Testis (tissue), 3 donors: ENCODE measurements around the gene THAP4. TPM values are rescaled to one million over a fixed set of nuclear protein-coding genes. Genes with fewer than 3 reads are reported as not detected.

Source experiments
- DNase-seq: peaks from one replicate; pipeline ENCODE4 v3.0.0-alpha.2; 2019
- H3K27ac ChIP-seq, 2 donors: fragments of 200-600 bp; sonication (generic); one replicate each; pipeline ENCODE4 v1.5.1; 2019
- H3K27me3 ChIP-seq: fragments of 200-600 bp; sonication (generic); one replicate; pipeline ENCODE4 v1.5.1; 2019
- H3K36me3 ChIP-seq: fragments of 200-600 bp; sonication (generic); one replicate; pipeline ENCODE4 v1.5.1; 2017; ENCODE audit warnings: low read depth; ENCODE audit errors: missing control alignments
- H3K4me1 ChIP-seq: fragments of 200-600 bp; sonication (generic); one replicate; pipeline ENCODE4 v1.5.1; 2019
- H3K4me3 ChIP-seq, 2 donors: fragments of 200-600 bp; sonication (generic); one replicate each; pipeline ENCODE4 v1.5.1; 2017 to 2019
- H3K9me3 ChIP-seq: fragments of 200-600 bp; sonication (generic); one replicate; pipeline ENCODE4 v1.5.1; 2017
- CTCF ChIP-seq, 3 experiments: fragments of 450-650 bp in 2 of 3; fragments of 200-600 bp in 1 of 3; sonication (generic) in 1 of 3; IDR thresholded peaks; one replicate each; pipeline ENCODE4 v1.5.1; 2016 to 2019; ENCODE audit warnings: antibody characterized with exemption in 3 of 3, mild to moderate bottlenecking in 2 of 3, moderate library complexity in 1 of 3
- POLR2A ChIP-seq: fragments of 450-650 bp; IDR thresholded peaks from one replicate; pipeline ENCODE4 v1.6.1; 2017; ENCODE audit warnings: antibody characterized with exemption, mild to moderate bottlenecking, moderate library complexity
- WGBS, 2 donors: methylation state at CpG; one replicate each; pipeline ENCODE4 v1.1.5; 2018; 5-methylcytosine and 5-hydroxymethylcytosine counted together
- intact Hi-C: fragments of 100-400 bp; cut with DNase I; formaldehyde crosslinking; loops from one replicate; pipeline ENCODE4 v1.15.1; 2023; ENCODE audit warnings: low total_unique reads
- polyA plus RNA-seq: library from polyadenylated mRNA; stranded (reverse); fragments of 350-450 nt; fragmentation: Illumina TruSeq; extraction: RNeasy Lipid Tissue Mini Kit (QIAGEN cat#74804); gene quantifications from one replicate; pipeline ENCODE4 v1.2.3, GENCODE V29; 2014; ENCODE audit warnings: low read depth, low replicate concordance; ENCODE audit not compliant: insufficient read depth
- total RNA-seq, 2 donors: library from RNA; depleted of rRNA; stranded (reverse); fragments of >200 nt; gene quantifications; one replicate each; pipeline ENCODE4 v1.2.3, GENCODE V29; 2016

Gene THAP4
- total and polyA plus RNA-seq, 3 donors from 2014 or later = 61.3 to 73.5 (median 73.5) TPM

- Histone ChIP-seq H3K27me3 (no peaks in the 10 kb centered on the region), H3K9me3 (no peaks in the 10 kb centered on the region), H3K27ac (peak overlapping the region; percentile 23 to 78), H3K4me3 (peak overlapping the region in 1 of 2 donors; percentile 63), H3K4me1 (peaks cover 21% of the 10 kb centered on the region), H3K36me3 (no peaks in the 10 kb centered on the region)
- TF ChIP-seq POLR2A = no peak
- TF ChIP-seq CTCF (IDR thresholded peaks at IDR 0.05) = no peak
- no peak for DNase-seq
- intact Hi-C loops = no loop called here
- 59 to 63% methylated on average over 3 to 18 of the region's 18 CpGs for WGBS, 2 donors
Observed at GRCh38 chr2:241560162-241560882, 76.6 kb downstream of the THAP4 start.

- peak; percentile 54 for DNase-seq
- TF ChIP-seq POLR2A (no peak), CTCF (IDR thresholded peaks at IDR 0.05) (no peak)
- Histone ChIP-seq H3K27ac (peak overlapping the region; percentile 23 to 78), H3K4me1 (peaks cover 18% of the 10 kb centered on the region), H3K27me3 (no peaks in the 10 kb centered on the region), H3K4me3 (peak overlapping the region; percentile 62 to 63), H3K36me3 (no peaks in the 10 kb centered on the region), H3K9me3 (no peaks in the 10 kb centered on the region)
- 4 to 8% methylated on average over 7 to 39 of the region's 78 CpGs for WGBS, 2 donors
- intact Hi-C loops = no loop called here
Observed at GRCh38 chr2:241559323-241560161, 77.4 kb downstream of the THAP4 start.

DNA sequence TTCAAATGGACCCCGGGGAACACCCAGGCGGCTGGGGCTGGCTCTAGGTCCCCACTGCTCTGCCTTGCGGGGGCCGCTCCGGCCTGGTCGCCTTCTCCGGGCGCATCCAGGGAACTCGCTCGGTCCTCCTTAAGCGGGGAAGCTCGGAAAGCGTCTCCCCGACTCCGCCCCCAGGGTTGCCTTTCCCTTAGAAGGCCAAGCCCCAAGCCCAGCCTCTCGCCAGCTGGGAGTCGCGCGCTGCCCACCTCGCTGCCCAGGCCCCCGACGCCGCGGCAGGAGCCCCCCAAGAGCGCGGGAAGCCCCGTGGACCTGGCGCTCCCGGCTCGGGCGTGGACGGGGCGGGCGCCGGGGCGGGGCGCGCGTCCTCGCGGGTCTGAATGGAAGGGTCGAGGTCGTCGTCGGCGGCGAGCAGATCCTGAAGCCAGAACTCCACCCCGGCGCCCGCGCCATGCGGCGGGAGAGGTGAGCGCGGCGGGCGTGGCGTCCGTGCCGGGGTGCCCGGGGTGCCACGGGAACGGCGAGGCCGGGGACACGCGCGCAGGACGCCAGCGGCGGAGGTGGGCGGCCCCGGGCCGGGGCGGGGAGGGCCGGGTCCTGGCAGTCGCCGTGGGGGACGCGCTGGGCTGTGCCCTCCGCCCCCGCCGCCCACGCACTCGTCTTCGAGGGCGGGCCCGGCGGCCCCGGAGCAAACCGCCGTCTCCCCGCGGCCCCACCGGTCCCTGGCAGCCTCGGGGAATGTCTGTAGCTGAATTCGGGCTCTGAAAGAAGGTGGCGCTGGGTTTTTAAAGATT is 78.2 kb downstream of the THAP4 start, which contains the start of gene BOK:
Gene BOK, plus strand, starts transcription at position 214 of the 791 bp plus-strand sequence. CDS start 739 bp downstream, outside the sequence.
- TF ChIP-seq POLR2A (no peak), CTCF (IDR thresholded peaks at IDR 0.05) (no peak)
- intact Hi-C loops = no loop called here
- Histone ChIP-seq H3K27ac (peak within 1 kb of the TSS; percentile 23 to 78), H3K9me3 (no peaks in the 10 kb centered on the region), H3K27me3 (no peaks in the 10 kb centered on the region), H3K4me1 (peaks cover 18% of the 10 kb centered on the region), H3K4me3 (peak within 1 kb of the TSS; percentile 62 to 63), H3K36me3 (no peaks in the 10 kb centered on the region)
- peak; percentile 81 for DNase-seq
- WGBS, 2 donors = 1 to 6% methylated on average over 3 to 71 of the region's 98 CpGs

DNA sequence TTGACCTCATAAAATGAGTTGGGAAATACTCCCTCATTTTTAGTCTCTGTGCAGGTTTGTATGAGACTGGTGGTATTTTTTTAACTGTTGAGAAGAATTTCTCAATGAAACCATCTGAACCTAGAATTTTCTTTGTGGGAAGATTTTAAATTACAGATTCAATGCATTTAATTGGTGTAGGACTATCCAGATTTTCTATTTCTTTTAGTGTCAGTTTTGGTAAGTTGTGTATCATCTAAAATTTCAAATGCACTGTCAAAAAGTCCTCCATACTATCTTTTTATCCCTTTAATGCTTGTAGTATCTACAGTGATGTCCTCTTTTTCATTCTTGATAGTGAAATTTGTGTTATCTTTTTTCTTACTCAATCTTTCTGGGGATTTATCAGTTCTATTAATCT is 80.2 kb downstream of the THAP4 start:
- Histone ChIP-seq H3K4me1 (peaks cover 12% of the 10 kb centered on the region), H3K27ac (no peak overlapping the region), H3K4me3 (no peak overlapping the region), H3K36me3 (no peaks in the 10 kb centered on the region), H3K27me3 (no peaks in the 10 kb centered on the region), H3K9me3 (no peaks in the 10 kb centered on the region)
- no peak for TF ChIP-seq POLR2A
- DNase-seq = no peak
- intact Hi-C loops = no loop called here

- peaks cover 9% of the 10 kb centered on the region for H3K4me1 ChIP-seq
- no peaks in the 10 kb centered on the region for H3K9me3 ChIP-seq
- intact Hi-C loops = no loop called here
- no peaks in the 10 kb centered on the region for H3K36me3 ChIP-seq
- H3K4me3 ChIP-seq = no peak overlapping the region
- TF ChIP-seq CTCF (IDR thresholded peaks at IDR 0.05) = no peak
- no peak for TF ChIP-seq POLR2A
- no peaks in the 10 kb centered on the region for H3K27me3 ChIP-seq
- no peak for DNase-seq
- 73 to 77% methylated on average over 3 of the region's 3 CpGs for WGBS, 2 donors
- no peak overlapping the region for H3K27ac ChIP-seq
Observed at GRCh38 chr2:241555711-241556110, 81.2 kb downstream of the THAP4 start.
